Endothelial cell of umbilical vein (primary cell): ENCODE results near the gene DLG3. TPM values are rescaled to one million over a fixed set of nuclear protein-coding genes. Genes with fewer than 3 reads are reported as not detected.
A peak's percentile ranks its signal among the peaks of the same experiment; 100 is the strongest.

ENCODE experiments used
- BruUV-seq: library from RNA; stranded (reverse); fragments of 400-500 nt; replicated peaks from 2 replicates; lab custom pipeline; 2021; lab: Mats Ljungman, UMichigan
- CTCF ChIA-PET: fragments of 300-600, 350-600 bp; sonication (Branson Sonifier 250); formaldehyde crosslinking; loops from one replicate; lab custom pipeline; 2021; ENCODE audit warnings: antibody characterized with exemption, inconsistent platforms; lab: Charles Lee
- POLR2A ChIA-PET: fragments of 300-600, 350-600 bp; sonication (Branson Sonifier 250); formaldehyde crosslinking; loops from one replicate; lab custom pipeline; 2021; ENCODE audit warnings: antibody characterized with exemption, inconsistent platforms; lab: Charles Lee
- DNase-seq: peaks from one replicate; pipeline ENCODE4 v3.0.0-alpha.2; 2011; ENCODE audit warnings: low read depth, low spot score
- FAIRE-seq: peaks from 2 replicates; lab custom pipeline; 2011; peaks lifted over from hg19 to GRCh38; lab: Jason Lieb, UNC
- H2AFZ ChIP-seq: 2 replicates; pipeline ENCODE4 v1.6.0; 2012; ENCODE audit warnings: low read depth, low read length, control low read depth, inconsistent platforms
- H3K27ac ChIP-seq: 2 replicates; pipeline ENCODE4 v1.5.1; 2011; ENCODE audit warnings: low read depth, mild to moderate bottlenecking, control low read depth, low read length, moderate library complexity; ENCODE audit not compliant: insufficient read depth
- H3K27me3 ChIP-seq, 2 experiments: 2 replicates each; pipeline versions ENCODE4 v1.6.0 to v1.6.1; 2011; ENCODE audit warnings: low read length in 2 of 2, mixed read lengths in 1 of 2; ENCODE audit not compliant: control insufficient read depth in 2 of 2, insufficient read depth in 2 of 2
- H3K36me3 ChIP-seq, 2 experiments: 2 replicates in 1 of 2; 3 replicates in 1 of 2; pipeline ENCODE4 v1.5.1; 2011; ENCODE audit warnings: low read length in 2 of 2, mild to moderate bottlenecking in 1 of 2, moderate library complexity in 1 of 2; ENCODE audit not compliant: control insufficient read depth in 2 of 2, insufficient read depth in 2 of 2; ENCODE audit errors: extremely low read depth in 1 of 2
- H3K4me1 ChIP-seq: 3 replicates; pipeline ENCODE4 v1.5.1; 2011; ENCODE audit warnings: mild to moderate bottlenecking, low read length; ENCODE audit not compliant: control insufficient read depth, insufficient read depth; ENCODE audit errors: extremely low read depth
- H3K4me2 ChIP-seq: 2 replicates; pipeline ENCODE4 v1.6.1; 2011; ENCODE audit warnings: low read length, control low read depth, mixed read lengths; ENCODE audit not compliant: insufficient read depth
- H3K4me3 ChIP-seq, 3 experiments: fragments of 200-600 bp in 1 of 3; sonication (generic), shearing (Covaris generic) in 1 of 3; replicated peaks in 1 of 3; 2 replicates each; pipeline ENCODE4 v1.5.1; 2011 to 2016; ENCODE audit warnings: control low read depth in 3 of 3, low read length in 3 of 3, mild to moderate bottlenecking in 2 of 3, inconsistent platforms in 1 of 3, low read depth in 1 of 3, moderate library complexity in 1 of 3; ENCODE audit not compliant: insufficient read depth in 1 of 3
- H3K79me2 ChIP-seq: 2 replicates; pipeline ENCODE4 v1.6.0; 2012; ENCODE audit warnings: low read length, inconsistent platforms; ENCODE audit not compliant: control insufficient read depth, insufficient read depth
- H3K9ac ChIP-seq: replicated peaks from 2 replicates; pipeline ENCODE3; 2011; ENCODE audit warnings: low read length, control low read depth; ENCODE audit not compliant: insufficient read depth; ENCODE audit errors: extremely low read depth
- H3K9me1 ChIP-seq: replicated peaks from 3 replicates; pipeline ENCODE4 v1.6.0; 2011; ENCODE audit warnings: mild to moderate bottlenecking, low read length; ENCODE audit not compliant: control insufficient read depth, insufficient read depth; ENCODE audit errors: extremely low read depth
- H3K9me3 ChIP-seq: replicated peaks from 2 replicates; pipeline ENCODE4 v1.5.1; 2012; ENCODE audit warnings: low read length, inconsistent platforms; ENCODE audit not compliant: control insufficient read depth, insufficient read depth
- H4K20me1 ChIP-seq: replicated peaks from 2 replicates; pipeline ENCODE3; 2011; ENCODE audit warnings: mild to moderate bottlenecking, low read length; ENCODE audit not compliant: control insufficient read depth, insufficient read depth; ENCODE audit errors: extremely low read depth
- EZH2 ChIP-seq: IDR thresholded peaks from 2 replicates; pipeline ENCODE4 v1.6.1; 2012; ENCODE audit warnings: borderline replicate concordance, low read depth, mild to moderate bottlenecking, moderate library complexity, low read length, inconsistent platforms; ENCODE audit not compliant: severe bottlenecking
- FOS ChIP-seq: IDR thresholded peaks from 2 replicates; pipeline ENCODE4 v1.6.1; 2011; ENCODE audit warnings: mild to moderate bottlenecking, low read length, moderate library complexity, borderline replicate concordance; ENCODE audit not compliant: insufficient read depth
- GATA2 ChIP-seq: IDR thresholded peaks from 2 replicates; pipeline ENCODE4 v1.7.0; 2011; ENCODE audit warnings: low read depth, mild to moderate bottlenecking, moderate library complexity, mixed read lengths, low read length; ENCODE audit not compliant: insufficient read length, insufficient read depth
- JUN ChIP-seq: IDR thresholded peaks from 2 replicates; pipeline ENCODE4 v1.6.1; 2011; ENCODE audit warnings: borderline replicate concordance, low read depth; ENCODE audit not compliant: insufficient read length, insufficient read depth
- MAX ChIP-seq: IDR thresholded peaks from 2 replicates; pipeline ENCODE4 v1.6.1; 2011; ENCODE audit not compliant: insufficient read depth, insufficient read length
- MYC ChIP-seq: IDR thresholded peaks from one replicate; pipeline ENCODE4 v1.6.1; 2011; ENCODE audit warnings: mild to moderate bottlenecking, low read depth, low read length
- POLR2A ChIP-seq: IDR thresholded peaks from 2 replicates; pipeline ENCODE4 v1.6.1; 2012; ENCODE audit warnings: low read depth, mild to moderate bottlenecking, control low read depth, low read length
- POLR2AphosphoS5 ChIP-seq: IDR thresholded peaks from 2 replicates; pipeline ENCODE4 v1.6.1; 2012; ENCODE audit warnings: low read depth, mild to moderate bottlenecking, control low read depth, low read length, moderate library complexity; ENCODE audit not compliant: insufficient read depth
- dilution Hi-C: fragments of 300-500 bp; cut with MboI; formaldehyde crosslinking; loops from one replicate; pipeline ENCODE4 v1.15.0; 2019; ENCODE audit warnings: low sequenced_read_pairs; ENCODE audit not compliant: extremely low pct_ligation_motif_present
- intact Hi-C: fragments of 100-400 bp; cut with micrococcal nuclease; formaldehyde crosslinking; loops from one replicate; pipeline ENCODE4 v1.10.0; 2022
- polyA plus RNA-seq, 4 experiments: library from polyadenylated mRNA; depleted of rRNA in 3 of 4; stranded (reverse) in 3 of 4; unstranded in 1 of 4; fragments of >200 nt; gene quantifications; 2 replicates each; pipeline versions ENCODE4 v1.2.1 to v1.2.3, GENCODE V29; 2011 to 2012; ENCODE audit warnings: missing spikeins in 1 of 4
- total RNA-seq: library from RNA; stranded (reverse); gene quantifications from 2 replicates; pipeline ENCODE4 v1.2.3, GENCODE V29; 2021
- TF ChIP-seq, protein P1 (sequence below), 2 donors: IDR thresholded peaks; 1 replicate in 1 of 2; 2 replicates in 1 of 2; pipeline ENCODE4 v1.5.1; 2011; ENCODE audit warnings: low read length in 2 of 2, mild to moderate bottlenecking in 2 of 2, moderate library complexity in 2 of 2, control low read depth in 1 of 2, inconsistent platforms in 1 of 2, low read depth in 1 of 2; ENCODE audit not compliant: insufficient read depth in 1 of 2; ENCODE audit errors: extremely low read depth in 1 of 2

DLG3 gene
- total and polyA plus RNA-seq, 2 donors (not counting 3 experiments of a cell fraction or from before 2014, with no cell fraction given): 1.2 to 3.2 TPM

- no TSS peak for BruUV-seq
- Histone ChIP-seq H3K9me3 (no peaks in the 10 kb centered on the region), H3K4me1 (no peaks in the 10 kb centered on the region), H3K36me3 (no peaks in the 10 kb centered on the region), H3K9me1 (no peaks in the 10 kb centered on the region), H3K79me2 (no peaks in the 10 kb centered on the region), H3K27me3 (no peaks in the 10 kb centered on the region), H2AFZ (no peak overlapping the region), H3K4me3 (no peak overlapping the region), H3K9ac (no peak overlapping the region), H3K27ac (no peak overlapping the region), H3K4me2 (no peak overlapping the region), H4K20me1 (no peaks in the 10 kb centered on the region)
- ChIA-PET POLR2A (no interaction called here), CTCF (interaction anchor here (0.9 to 3.2 kb wide), 10 partner anchors 8 to 151 kb away, joined by 3 to 47 read pairs (median 4); no protein-coding TSS in a partner anchor)
- DNase-seq: no peak
- intact Hi-C loops (loop anchor here (5.0 kb wide), 1 partner anchor 116 kb away; no protein-coding TSS in a partner anchor), dilution Hi-C loops (no loop called here)
- TF ChIP-seq FOS (no peak), GATA2 (no peak), POLR2A (no peak)
- TF ChIP-seq, protein P1, sequence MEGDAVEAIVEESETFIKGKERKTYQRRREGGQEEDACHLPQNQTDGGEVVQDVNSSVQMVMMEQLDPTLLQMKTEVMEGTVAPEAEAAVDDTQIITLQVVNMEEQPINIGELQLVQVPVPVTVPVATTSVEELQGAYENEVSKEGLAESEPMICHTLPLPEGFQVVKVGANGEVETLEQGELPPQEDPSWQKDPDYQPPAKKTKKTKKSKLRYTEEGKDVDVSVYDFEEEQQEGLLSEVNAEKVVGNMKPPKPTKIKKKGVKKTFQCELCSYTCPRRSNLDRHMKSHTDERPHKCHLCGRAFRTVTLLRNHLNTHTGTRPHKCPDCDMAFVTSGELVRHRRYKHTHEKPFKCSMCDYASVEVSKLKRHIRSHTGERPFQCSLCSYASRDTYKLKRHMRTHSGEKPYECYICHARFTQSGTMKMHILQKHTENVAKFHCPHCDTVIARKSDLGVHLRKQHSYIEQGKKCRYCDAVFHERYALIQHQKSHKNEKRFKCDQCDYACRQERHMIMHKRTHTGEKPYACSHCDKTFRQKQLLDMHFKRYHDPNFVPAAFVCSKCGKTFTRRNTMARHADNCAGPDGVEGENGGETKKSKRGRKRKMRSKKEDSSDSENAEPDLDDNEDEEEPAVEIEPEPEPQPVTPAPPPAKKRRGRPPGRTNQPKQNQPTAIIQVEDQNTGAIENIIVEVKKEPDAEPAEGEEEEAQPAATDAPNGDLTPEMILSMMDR (IDR thresholded peaks at IDR 0.05; ENCODE audit: extremely low read depth in 1 of 2, insufficient read depth in 1 of 2, low read depth in 1 of 2, low read length in 2 of 2): no peak
- FAIRE-seq: no peak
These were observed 108.9 kb downstream of the DLG3 start for GRCh38 chrX:70553516-70553915.

DNA sequence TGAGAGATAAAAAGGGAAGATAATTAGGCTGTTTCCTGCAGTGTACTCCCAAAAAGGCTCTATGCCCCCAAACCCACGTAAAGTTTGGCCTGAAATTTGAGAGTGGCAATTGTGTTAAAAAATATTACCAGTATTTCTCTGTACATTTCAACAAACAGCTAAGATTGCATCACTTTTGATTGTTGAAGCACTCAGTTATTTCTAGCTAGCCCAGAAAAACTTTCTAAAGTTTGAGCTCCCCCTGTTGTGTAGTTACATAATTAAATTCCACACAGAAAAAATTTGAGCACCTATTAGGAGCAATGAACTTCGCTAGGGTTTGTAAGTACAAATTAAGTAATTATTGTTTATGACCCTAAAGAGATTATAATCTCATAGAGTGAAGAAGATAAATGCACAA is 109.4 kb downstream of the DLG3 start:
- intact Hi-C loops (loop anchor here (1.0 to 5.0 kb wide), 2 partner anchors 102 to 117 kb away; no protein-coding TSS in a partner anchor), dilution Hi-C loops (no loop called here)
- Histone ChIP-seq H3K4me2 (no peak overlapping the region), H3K27me3 (no peaks in the 10 kb centered on the region), H3K4me1 (no peaks in the 10 kb centered on the region), H3K9ac (no peak overlapping the region), H3K9me1 (no peaks in the 10 kb centered on the region), H3K9me3 (no peaks in the 10 kb centered on the region), H3K4me3 (no peak overlapping the region), H3K36me3 (no peaks in the 10 kb centered on the region), H2AFZ (no peak overlapping the region), H3K79me2 (no peaks in the 10 kb centered on the region), H4K20me1 (no peaks in the 10 kb centered on the region), H3K27ac (no peak overlapping the region)
- BruUV-seq: no TSS peak
- POLR2A ChIA-PET: no interaction called here
- FAIRE-seq (no peak), DNase-seq (peak; percentile 9)
- TF ChIP-seq POLR2A: no peak
- TF ChIP-seq POLR2AphosphoS5: no peak
- no peak for TF ChIP-seq MAX
- no peak for TF ChIP-seq EZH2
- TF ChIP-seq, protein P1 (IDR thresholded peaks at IDR 0.05; ENCODE audit: extremely low read depth in 1 of 2, insufficient read depth in 1 of 2, low read depth in 1 of 2, low read length in 2 of 2): no peak
- no peak for TF ChIP-seq FOS
- no peak for TF ChIP-seq GATA2
- TF ChIP-seq MYC: no peak
- TF ChIP-seq JUN: no peak
- CTCF ChIA-PET: interaction anchor here (0.9 to 3.2 kb wide), 10 partner anchors 9 to 152 kb away, joined by 3 to 47 read pairs (median 4); no protein-coding TSS in a partner anchor
